ENCODE measurements around the gene GRK5. TPM values are rescaled to one million over a fixed set of nuclear protein-coding genes. Genes with fewer than 3 reads are reported as not detected.
A peak's percentile ranks its signal among the peaks of the same experiment; 100 is the strongest.

GRK5 gene
- total RNA-seq, 4 donors from 2014 or later: 15.9 to 53.8 (median 18.4) TPM

- DNase-seq (ENCODE audit: low spot score): no peak
- peak; percentile 79 for ATAC-seq (ENCODE audit: low FRiP score)
- TF ChIP-seq, protein P1, sequence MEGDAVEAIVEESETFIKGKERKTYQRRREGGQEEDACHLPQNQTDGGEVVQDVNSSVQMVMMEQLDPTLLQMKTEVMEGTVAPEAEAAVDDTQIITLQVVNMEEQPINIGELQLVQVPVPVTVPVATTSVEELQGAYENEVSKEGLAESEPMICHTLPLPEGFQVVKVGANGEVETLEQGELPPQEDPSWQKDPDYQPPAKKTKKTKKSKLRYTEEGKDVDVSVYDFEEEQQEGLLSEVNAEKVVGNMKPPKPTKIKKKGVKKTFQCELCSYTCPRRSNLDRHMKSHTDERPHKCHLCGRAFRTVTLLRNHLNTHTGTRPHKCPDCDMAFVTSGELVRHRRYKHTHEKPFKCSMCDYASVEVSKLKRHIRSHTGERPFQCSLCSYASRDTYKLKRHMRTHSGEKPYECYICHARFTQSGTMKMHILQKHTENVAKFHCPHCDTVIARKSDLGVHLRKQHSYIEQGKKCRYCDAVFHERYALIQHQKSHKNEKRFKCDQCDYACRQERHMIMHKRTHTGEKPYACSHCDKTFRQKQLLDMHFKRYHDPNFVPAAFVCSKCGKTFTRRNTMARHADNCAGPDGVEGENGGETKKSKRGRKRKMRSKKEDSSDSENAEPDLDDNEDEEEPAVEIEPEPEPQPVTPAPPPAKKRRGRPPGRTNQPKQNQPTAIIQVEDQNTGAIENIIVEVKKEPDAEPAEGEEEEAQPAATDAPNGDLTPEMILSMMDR (IDR thresholded peaks at IDR 0.05): no peak
Observed at GRCh38 chr10:119421891-119422681, 214.7 kb downstream of the GRK5 start.

DNA sequence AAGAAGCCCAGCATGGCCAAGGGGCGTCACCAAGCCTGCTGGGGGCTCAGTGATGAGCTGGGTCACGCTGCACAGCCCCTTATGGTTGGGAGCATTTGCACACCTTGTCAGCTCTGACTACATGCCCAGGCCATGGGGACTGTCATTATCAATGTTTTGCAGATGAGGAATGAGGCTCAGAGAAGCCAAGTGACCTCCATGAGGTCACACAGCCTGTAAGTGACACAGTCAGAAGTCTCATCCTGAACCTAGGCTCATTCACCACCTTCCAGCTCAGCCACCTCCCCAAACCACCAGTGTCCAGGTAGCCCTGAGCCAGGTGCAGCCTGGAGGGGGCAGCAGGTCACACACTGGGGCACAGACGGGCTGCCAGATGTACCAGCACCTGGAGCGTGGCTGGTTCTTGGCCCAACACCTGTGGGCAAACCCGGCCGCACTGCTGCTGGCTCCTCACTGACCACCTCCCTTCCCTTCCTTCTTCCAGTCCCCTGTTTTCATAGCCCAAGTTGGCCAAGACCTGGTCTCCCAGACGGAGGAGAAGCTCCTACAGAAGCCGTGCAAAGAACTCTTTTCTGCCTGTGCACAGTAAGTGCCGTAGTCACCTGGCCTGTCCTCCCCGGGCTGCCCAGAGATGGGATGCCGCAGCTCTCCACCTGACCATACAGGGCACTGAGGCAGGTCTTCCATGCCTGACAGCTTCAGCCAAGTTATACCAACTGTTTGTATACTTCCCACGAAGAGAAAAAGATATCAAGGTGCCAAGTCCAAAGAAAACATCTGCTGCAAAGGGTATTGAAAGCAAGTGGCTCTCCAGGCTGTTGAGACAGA, 215.5 kb downstream of the GRK5 start:
- TF ChIP-seq, protein P1 (IDR thresholded peaks at IDR 0.05): no peak
- ATAC-seq (ENCODE audit: low FRiP score): no peak
- DNase-seq (ENCODE audit: low spot score): no peak

GRCh38 chr10:119423510-119424257, 216.3 kb downstream of the GRK5 start:
- TF ChIP-seq, protein P1 (IDR thresholded peaks at IDR 0.05): no peak
- no peak for ATAC-seq (ENCODE audit: low FRiP score)
- DNase-seq (ENCODE audit: low spot score): no peak

DNA sequence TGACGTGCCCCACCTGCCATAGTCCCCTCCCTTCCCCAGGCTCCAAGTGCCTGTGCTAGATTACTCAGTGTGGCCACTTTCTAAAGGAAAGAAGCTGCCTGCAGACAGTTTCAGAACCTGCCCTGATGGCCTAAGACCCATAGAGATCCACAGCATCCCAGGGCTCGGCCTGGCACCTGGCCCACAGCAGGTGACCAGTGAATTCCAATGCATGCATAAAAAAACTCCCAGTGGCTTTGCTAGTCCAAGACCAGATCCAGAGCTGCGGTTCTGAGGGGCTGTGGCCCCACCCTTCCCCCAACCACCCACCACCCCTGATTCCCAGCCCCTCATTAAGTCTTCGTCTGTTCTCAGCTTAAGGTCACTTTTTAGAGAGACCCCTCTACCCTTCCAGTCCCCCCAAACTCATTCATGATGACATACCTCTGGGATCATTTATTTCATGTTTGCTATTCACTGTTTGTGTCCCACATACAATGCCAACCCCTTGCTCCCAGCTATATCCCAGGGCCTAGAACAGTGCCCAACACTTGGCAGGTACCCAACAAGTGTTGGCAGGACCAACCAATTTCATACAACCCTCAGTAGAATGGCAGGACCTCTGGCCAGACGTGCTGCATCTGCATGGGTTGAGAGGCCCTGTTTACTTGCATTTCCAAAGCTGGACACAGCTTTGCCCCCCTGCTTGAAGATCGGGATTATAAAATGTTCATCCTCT, 217.0 kb downstream of the GRK5 start:
- DNase-seq (ENCODE audit: low spot score): no peak
- ATAC-seq (ENCODE audit: low FRiP score): no peak
- TF ChIP-seq, protein P1 (IDR thresholded peaks at IDR 0.05): no peak

DNA sequence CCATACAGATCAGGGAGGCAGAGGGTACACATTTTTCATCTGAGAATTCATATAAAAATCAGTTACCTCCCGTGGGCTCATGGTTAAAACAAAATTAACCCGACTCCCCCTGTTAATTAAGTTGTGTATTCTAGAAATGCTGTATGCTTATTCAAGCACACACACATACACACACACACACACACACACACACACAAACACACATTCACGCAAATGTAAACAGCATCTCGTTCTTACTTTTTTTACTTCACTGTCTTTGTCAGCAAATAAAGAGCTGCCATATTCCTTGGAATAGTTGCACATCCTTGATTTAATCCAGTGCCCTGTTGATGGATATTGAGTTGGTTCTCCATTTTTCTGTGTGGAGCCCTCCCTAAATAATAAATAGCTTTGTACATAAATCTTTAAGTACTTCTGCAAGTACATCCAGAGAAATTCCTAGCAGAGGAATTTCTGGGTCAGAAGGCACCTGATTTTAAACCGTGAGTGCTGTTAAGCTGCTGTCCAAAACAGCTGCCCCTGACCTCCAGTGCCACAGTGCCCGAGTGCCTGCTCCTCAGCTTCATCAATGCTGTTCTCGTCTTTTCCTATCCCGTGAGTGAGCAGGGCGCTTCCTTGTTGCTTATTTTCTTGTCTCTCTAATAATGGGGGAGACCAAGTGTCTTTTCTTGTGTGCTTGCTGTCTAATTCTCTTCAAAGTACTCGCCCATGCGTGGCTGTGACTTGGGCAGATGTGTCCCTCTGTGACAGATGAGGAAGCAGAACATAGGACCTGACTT, 217.9 kb downstream of the GRK5 start:
- TF ChIP-seq, protein P1 (IDR thresholded peaks at IDR 0.05): no peak

GRCh38 chr10:119425881-119426170, 218.5 kb downstream of the GRK5 start:
- TF ChIP-seq, protein P1 (IDR thresholded peaks at IDR 0.05): no peak
- ATAC-seq (ENCODE audit: low FRiP score) (no peak), DNase-seq (ENCODE audit: low spot score) (no peak)

More for the DNA sequence above, 217.9 kb downstream of the GRK5 start:
- DNase-seq (ENCODE audit: low spot score) (no peak), ATAC-seq (ENCODE audit: low FRiP score) (no peak)
